CD4-positive, CD25-positive, alpha-beta regulatory T cell (primary cell): Measurements from ENCODE around the gene ZNF618. TPM values are rescaled to one million over a fixed set of nuclear protein-coding genes. Genes with fewer than 3 reads are reported as not detected.
A peak's percentile ranks its signal among the peaks of the same experiment; 100 is the strongest.

Experiments
- ATAC-seq, 2 donors: fragments of 150-1000 bp; cut with Tn5 transposase; one replicate each; pipeline ENCODE4 v1.10.0; 2021; ENCODE audit warnings: low read depth in 2 of 2, moderate number of reproducible peaks in 2 of 2, moderate library complexity in 1 of 2
- DNase-seq, 3 donors: peaks; one replicate each; pipeline versions ENCODE4 v3.0.0 to v3.0.0-alpha.2; 2012 to 2022; ENCODE audit warnings: mixed read lengths in 1 of 3
- H3K27ac ChIP-seq: one replicate; pipeline ENCODE4 v1.7.0; 2013; ENCODE audit warnings: mild to moderate bottlenecking, low read length; ENCODE audit not compliant: insufficient read depth, poor library complexity, severe bottlenecking
- H3K27me3 ChIP-seq: one replicate; pipeline ENCODE4 v1.7.0; 2013; ENCODE audit warnings: low read length; ENCODE audit not compliant: control insufficient read depth, insufficient read depth
- H3K36me3 ChIP-seq: one replicate; pipeline ENCODE4 v1.7.0; 2013; ENCODE audit warnings: mild to moderate bottlenecking, low read length, moderate library complexity; ENCODE audit not compliant: control insufficient read depth, insufficient read depth
- H3K4me1 ChIP-seq: 2 replicates; pipeline ENCODE4 v1.7.0; 2013; ENCODE audit warnings: mild to moderate bottlenecking, low read length; ENCODE audit not compliant: insufficient read depth, control insufficient read depth, poor library complexity, severe bottlenecking
- H3K4me3 ChIP-seq: one replicate; pipeline ENCODE4 v1.7.0; 2013; ENCODE audit warnings: low read depth, mild to moderate bottlenecking, low read length, moderate library complexity
- H3K9me3 ChIP-seq, 2 experiments: 1 replicate in 1 of 2; 2 replicates in 1 of 2; pipeline ENCODE4 v1.7.0; 2013; ENCODE audit warnings: low read length in 2 of 2, mild to moderate bottlenecking in 1 of 2, moderate library complexity in 1 of 2; ENCODE audit not compliant: control insufficient read depth in 2 of 2
- H3K27ac Mint-ChIP-seq, 3 donors: one replicate each; pipeline ENCODE4 v1.8.0; 2020 to 2022; ENCODE audit warnings: mild to moderate bottlenecking in 3 of 3, mixed read lengths in 3 of 3, moderate library complexity in 2 of 3
- H3K27me3 Mint-ChIP-seq: one replicate; pipeline ENCODE4 v1.8.0; 2022; ENCODE audit warnings: mild to moderate bottlenecking, mixed read lengths
- H3K36me3 Mint-ChIP-seq: one replicate; pipeline ENCODE4 v1.8.0; 2020; ENCODE audit warnings: mixed read lengths
- H3K4me1 Mint-ChIP-seq, 4 donors: one replicate each; pipeline ENCODE4 v1.8.0; 2020 to 2022; ENCODE audit warnings: mixed read lengths in 4 of 4, mild to moderate bottlenecking in 1 of 4
- H3K4me3 Mint-ChIP-seq, 4 donors: one replicate each; pipeline ENCODE4 v1.8.0; 2020 to 2022; ENCODE audit warnings: mild to moderate bottlenecking in 4 of 4, mixed read lengths in 4 of 4, moderate library complexity in 3 of 4
- H3K9me3 Mint-ChIP-seq, 7 donors: one replicate each; pipeline ENCODE4 v1.8.0; 2020 to 2022; ENCODE audit warnings: mixed read lengths in 7 of 7, mild to moderate bottlenecking in 3 of 7, moderate library complexity in 2 of 7
- polyA plus RNA-seq, 4 donors: library from polyadenylated mRNA; unstranded; fragments of 300-500 nt; fragmentation: Illumina TruSeq; gene quantifications; one replicate each; pipeline ENCODE4 v1.2.3, GENCODE V29; 2021
- total RNA-seq: library from RNA; stranded (reverse); gene quantifications from one replicate; pipeline ENCODE4 v1.2.3, GENCODE V29; 2022

ZNF618 gene
- total and polyA plus RNA-seq, 5 donors from 2014 or later = 0.86 TPM; not detected in 4

DNA sequence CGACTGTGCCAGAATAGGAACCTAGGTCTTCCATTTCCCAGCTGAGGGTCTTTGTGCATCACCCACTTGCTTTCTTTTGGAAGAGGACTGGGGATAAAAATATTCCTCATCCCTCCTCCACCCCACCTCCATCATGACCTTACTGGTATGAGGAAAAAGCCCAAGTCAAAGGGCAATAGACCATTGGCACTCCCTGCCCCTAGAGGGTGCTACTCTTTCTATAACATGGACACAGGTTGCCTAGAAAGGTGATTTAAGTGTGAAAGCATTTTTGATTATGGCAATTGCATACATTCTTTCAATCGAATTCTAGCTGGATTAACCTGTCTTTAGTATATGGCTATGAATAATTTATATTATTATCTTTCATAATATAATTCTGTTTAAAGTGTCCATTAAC is 22.8 kb upstream of the ZNF618 start:
- ATAC-seq (no peak), DNase-seq (no peak)
- Histone ChIP-seq H3K27me3 (no peaks in the 10 kb centered on the region), H3K4me3 (no peak overlapping the region), H3K36me3 (no peaks in the 10 kb centered on the region), H3K27ac (no peak overlapping the region), H3K9me3 (no peaks in the 10 kb centered on the region), H3K4me1 (no peaks in the 10 kb centered on the region)
- Mint-ChIP-seq H3K27me3 (peaks cover 5% of the 10 kb centered on the region), H3K36me3 (no peaks in the 10 kb centered on the region), H3K4me3 (no peak overlapping the region), H3K27ac (no peak overlapping the region), H3K9me3 (peaks cover 0 to 20% (median 0%) of the 10 kb centered on the region in 7 donors), H3K4me1 (no peaks in the 10 kb centered on the region)

- no peaks in the 10 kb centered on the region for H3K9me3 ChIP-seq
- no peak for ATAC-seq
- Mint-ChIP-seq H3K27ac (no peak overlapping the region), H3K36me3 (no peaks in the 10 kb centered on the region), H3K27me3 (peaks cover 5% of the 10 kb centered on the region), H3K9me3 (peaks cover 0 to 20% (median 0%) of the 10 kb centered on the region in 7 donors), H3K4me3 (no peak overlapping the region), H3K4me1 (no peaks in the 10 kb centered on the region)
- H3K27me3 ChIP-seq = no peaks in the 10 kb centered on the region
- H3K36me3 ChIP-seq = no peaks in the 10 kb centered on the region
- no peak for DNase-seq
- H3K4me3 ChIP-seq = no peak overlapping the region
- no peaks in the 10 kb centered on the region for H3K4me1 ChIP-seq
- no peak overlapping the region for H3K27ac ChIP-seq
Measured at GRCh38 chr9:113854310-113854709, 21.8 kb upstream of the ZNF618 start.

- Histone ChIP-seq H3K27me3 (peaks cover 2% of the 10 kb centered on the region), H3K27ac (no peak overlapping the region), H3K36me3 (no peaks in the 10 kb centered on the region), H3K4me3 (no peak overlapping the region), H3K9me3 (no peaks in the 10 kb centered on the region), H3K4me1 (no peaks in the 10 kb centered on the region)
- ATAC-seq (no peak), DNase-seq (no peak)
- no peak overlapping the region for H3K27ac Mint-ChIP-seq
- H3K4me3 Mint-ChIP-seq = no peak overlapping the region
- no peaks in the 10 kb centered on the region for H3K4me1 Mint-ChIP-seq
- peaks cover 5% of the 10 kb centered on the region for H3K27me3 Mint-ChIP-seq
- H3K36me3 Mint-ChIP-seq = no peaks in the 10 kb centered on the region
- peaks cover 0 to 7% (median 0%) of the 10 kb centered on the region in 7 donors for H3K9me3 Mint-ChIP-seq
Measured at GRCh38 chr9:113857875-113858274, 18.2 kb upstream of the ZNF618 start.

DNA sequence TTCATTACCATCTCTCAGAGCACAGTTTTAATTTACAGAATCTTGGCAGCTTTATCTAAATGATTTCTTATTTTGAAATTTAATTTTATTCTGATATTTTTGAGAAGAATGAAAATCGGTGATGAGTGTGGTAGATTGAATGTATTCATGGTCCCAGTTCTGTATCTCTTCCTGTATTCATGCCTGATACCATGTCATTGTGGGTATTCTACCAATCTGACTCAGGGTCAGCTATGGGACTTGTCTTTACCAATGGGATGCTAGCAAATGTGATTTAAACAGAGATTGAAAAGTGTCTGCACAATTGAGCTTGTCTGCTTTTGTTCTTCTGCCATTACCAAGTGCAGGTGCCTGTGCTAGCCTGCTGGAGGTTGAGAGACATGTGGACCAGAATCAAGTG is 17.8 kb upstream of the ZNF618 start:
- Histone ChIP-seq H3K4me1 (no peaks in the 10 kb centered on the region), H3K9me3 (no peaks in the 10 kb centered on the region), H3K36me3 (no peaks in the 10 kb centered on the region), H3K27me3 (peaks cover 2% of the 10 kb centered on the region), H3K4me3 (no peak overlapping the region), H3K27ac (no peak overlapping the region)
- H3K9me3 Mint-ChIP-seq = peaks cover 0 to 3% (median 0%) of the 10 kb centered on the region in 7 donors
- no peaks in the 10 kb centered on the region for H3K4me1 Mint-ChIP-seq
- no peak for ATAC-seq
- peaks cover 5% of the 10 kb centered on the region for H3K27me3 Mint-ChIP-seq
- no peak overlapping the region for H3K27ac Mint-ChIP-seq
- no peaks in the 10 kb centered on the region for H3K36me3 Mint-ChIP-seq
- H3K4me3 Mint-ChIP-seq = no peak overlapping the region
- DNase-seq = no peak

GRCh38 chr9:113863345-113863744 is 12.8 kb upstream of the ZNF618 start:
- Histone ChIP-seq H3K27me3 (peaks cover 2% of the 10 kb centered on the region), H3K36me3 (no peaks in the 10 kb centered on the region), H3K4me1 (no peaks in the 10 kb centered on the region), H3K27ac (no peak overlapping the region), H3K9me3 (no peaks in the 10 kb centered on the region), H3K4me3 (no peak overlapping the region)
- Mint-ChIP-seq H3K27me3 (peaks cover 4% of the 10 kb centered on the region), H3K9me3 (peaks cover 0 to 8% (median 0%) of the 10 kb centered on the region in 7 donors), H3K4me3 (no peak overlapping the region), H3K27ac (no peak overlapping the region), H3K36me3 (no peaks in the 10 kb centered on the region), H3K4me1 (no peaks in the 10 kb centered on the region)
- DNase-seq (no peak), ATAC-seq (no peak)

GRCh38 chr9:113868501-113868900 is 7.6 kb upstream of the ZNF618 start:
- no peaks in the 10 kb centered on the region for H3K4me1 ChIP-seq
- Mint-ChIP-seq H3K36me3 (no peaks in the 10 kb centered on the region), H3K9me3 (peaks cover 0 to 5% (median 0%) of the 10 kb centered on the region in 7 donors), H3K27me3 (peaks cover 5% of the 10 kb centered on the region), H3K27ac (no peak overlapping the region), H3K4me3 (no peak overlapping the region), H3K4me1 (no peaks in the 10 kb centered on the region)
- H3K4me3 ChIP-seq = no peak overlapping the region
- H3K9me3 ChIP-seq = no peaks in the 10 kb centered on the region
- H3K27ac ChIP-seq = no peak overlapping the region
- ATAC-seq = no peak
- H3K27me3 ChIP-seq = no peaks in the 10 kb centered on the region
- no peaks in the 10 kb centered on the region for H3K36me3 ChIP-seq
- DNase-seq = no peak

DNA sequence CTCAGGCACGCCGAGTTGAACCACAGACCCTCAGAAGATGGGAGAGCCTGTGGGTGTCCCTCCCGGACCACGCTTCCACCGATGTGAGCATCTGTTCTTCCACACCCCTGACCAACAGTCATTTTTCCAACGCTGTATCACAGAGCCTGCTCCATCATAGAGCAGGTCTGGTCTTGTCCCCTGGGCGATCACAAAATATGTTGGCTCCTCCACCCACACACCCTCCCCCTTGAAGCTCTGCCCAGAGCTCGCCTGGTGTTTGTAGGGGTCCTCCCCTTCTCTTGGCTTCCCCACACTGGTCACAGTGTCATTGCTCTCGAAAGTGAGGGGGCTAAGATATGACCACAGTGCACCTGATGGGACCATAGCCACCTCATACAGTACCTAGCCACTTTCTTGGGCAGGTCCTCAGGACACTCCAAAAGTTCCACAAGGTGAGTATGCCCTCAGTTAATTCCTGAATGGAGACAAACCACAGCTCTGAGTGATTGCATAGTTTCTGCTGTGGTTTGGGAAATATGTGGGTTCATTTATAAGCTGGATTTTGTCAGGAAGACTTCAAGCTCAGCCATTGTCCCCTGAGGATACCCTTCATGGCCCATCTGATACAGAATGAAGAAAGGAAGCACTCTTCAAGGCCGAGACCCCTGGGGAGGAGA is 3.5 kb upstream of the ZNF618 start:
- ATAC-seq (no peak), DNase-seq (no peak)
- H3K27ac ChIP-seq = no peak overlapping the region
- no peaks in the 10 kb centered on the region for H3K9me3 ChIP-seq
- peaks cover 0 to 8% (median 1%) of the 10 kb centered on the region in 4 donors for H3K4me1 Mint-ChIP-seq
- H3K36me3 ChIP-seq = no peaks in the 10 kb centered on the region
- no peak overlapping the region for H3K4me3 ChIP-seq
- H3K27me3 ChIP-seq = peaks cover 4% of the 10 kb centered on the region
- peaks cover 0 to 2% (median 0%) of the 10 kb centered on the region in 7 donors for H3K9me3 Mint-ChIP-seq
- H3K27ac Mint-ChIP-seq = no peak overlapping the region
- H3K4me1 ChIP-seq = peaks cover 8% of the 10 kb centered on the region
- no peaks in the 10 kb centered on the region for H3K36me3 Mint-ChIP-seq
- peaks cover 33% of the 10 kb centered on the region for H3K27me3 Mint-ChIP-seq
- peak overlapping the region in 1 of 4 donors; percentile 22 for H3K4me3 Mint-ChIP-seq

- Mint-ChIP-seq H3K27me3 (peaks cover 40% of the 10 kb centered on the region), H3K27ac (no peak overlapping the region), H3K36me3 (no peaks in the 10 kb centered on the region), H3K9me3 (peaks cover 0 to 2% (median 0%) of the 10 kb centered on the region in 7 donors), H3K4me3 (no peak overlapping the region), H3K4me1 (peaks cover 0 to 10% (median 1%) of the 10 kb centered on the region in 4 donors)
- ATAC-seq = no peak
- no peak for DNase-seq
- Histone ChIP-seq H3K27ac (no peak overlapping the region), H3K27me3 (peaks cover 7% of the 10 kb centered on the region), H3K4me3 (no peak overlapping the region), H3K4me1 (peaks cover 8% of the 10 kb centered on the region), H3K9me3 (no peaks in the 10 kb centered on the region), H3K36me3 (no peaks in the 10 kb centered on the region)
Measured at GRCh38 chr9:113873446-113873845, 2.7 kb upstream of the ZNF618 start.
